Prostate gland (tissue), 2 donors: ENCODE measurements around the gene SMYD1.

Experiments used
- CTCF ChIP-seq, 4 experiments: fragments of 200-600 bp in 2 of 4; fragments of 450-650 bp in 2 of 4; sonication (generic) in 2 of 4; IDR thresholded peaks; 1 replicate in 3 of 4; 2 replicates in 1 of 4; pipeline ENCODE4 v1.5.1; 2016 to 2019; ENCODE audit warnings: antibody characterized with exemption in 4 of 4, mild to moderate bottlenecking in 2 of 4, moderate library complexity in 2 of 4
- POLR2AphosphoS5 ChIP-seq: sonication (generic); formaldehyde crosslinking; IDR thresholded peaks from one replicate; pipeline ENCODE4 v1.6.1; 2017; ENCODE audit warnings: antibody characterized with exemption

GRCh38 chr2:88096708-88097107 lies 29.1 kb downstream of the SMYD1 start:
- TF ChIP-seq CTCF (IDR thresholded peaks at IDR 0.05) (no peak), POLR2AphosphoS5 (no peak)
